IPS-NIHi7 (cell line): ENCODE data around the gene EDN3.

Source experiments
- DNase-seq: peaks from one replicate; pipeline ENCODE4 v3.0.0; 2012; ENCODE audit warnings: mixed read lengths; ENCODE audit errors: extremely low spot score

The EDN3 gene

DNA sequence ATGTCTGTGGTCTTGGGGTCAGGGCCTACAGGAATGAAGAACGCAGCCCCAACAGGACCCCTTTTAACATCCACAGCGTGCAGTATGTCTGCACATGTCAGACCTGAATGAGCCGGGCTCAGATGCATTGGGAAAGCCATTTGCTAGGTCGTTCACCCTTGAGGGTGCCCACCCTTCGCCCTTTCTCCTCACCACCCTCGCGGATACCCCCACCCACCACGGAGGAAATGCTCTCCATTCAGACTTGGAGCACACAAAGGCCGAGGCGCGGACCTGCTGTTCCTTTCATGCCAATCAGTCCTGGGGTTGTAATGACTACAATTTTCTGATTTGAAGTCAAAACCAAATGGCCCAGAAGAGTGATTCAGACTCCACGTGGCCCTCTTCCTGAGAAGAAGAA, 62.7 kb downstream of the EDN3 start:
- DNase-seq: no peak

- no peak for DNase-seq
Observed at GRCh38 chr20:59364611-59365010, 64.2 kb downstream of the EDN3 start.

DNA sequence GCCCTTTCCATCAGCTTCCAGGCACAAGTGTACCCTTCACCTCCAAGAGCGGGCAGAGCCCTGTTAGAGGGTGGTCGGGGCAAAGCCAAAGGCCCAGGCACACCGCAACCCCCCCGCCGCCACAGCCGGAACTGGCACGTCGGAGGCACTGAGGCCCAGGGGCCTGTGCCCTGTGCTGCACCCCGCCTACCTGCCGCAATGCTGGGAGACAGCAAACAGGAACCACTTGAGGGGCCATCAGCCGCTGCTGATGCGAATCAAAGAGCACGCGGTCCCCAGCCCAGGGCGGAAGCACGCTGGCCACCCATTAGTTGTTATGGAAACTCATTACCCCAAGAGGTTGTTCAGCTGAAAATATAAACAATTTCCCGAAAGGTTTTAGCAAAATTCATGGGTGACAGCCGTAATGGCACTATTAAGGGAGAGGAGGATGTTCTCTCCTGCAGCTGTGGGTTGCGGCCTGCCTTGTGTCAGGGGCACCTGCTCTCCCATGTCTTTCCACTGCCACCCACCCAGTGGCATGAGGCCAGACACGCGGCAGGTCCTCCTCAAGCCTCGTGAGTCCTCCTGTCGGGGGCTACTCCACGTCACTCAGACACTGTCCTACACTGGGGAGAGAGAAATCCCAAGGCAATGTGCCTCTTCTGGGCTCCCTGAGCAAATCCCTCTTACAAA, 65.3 kb downstream of the EDN3 start:
- no peak for DNase-seq

DNA sequence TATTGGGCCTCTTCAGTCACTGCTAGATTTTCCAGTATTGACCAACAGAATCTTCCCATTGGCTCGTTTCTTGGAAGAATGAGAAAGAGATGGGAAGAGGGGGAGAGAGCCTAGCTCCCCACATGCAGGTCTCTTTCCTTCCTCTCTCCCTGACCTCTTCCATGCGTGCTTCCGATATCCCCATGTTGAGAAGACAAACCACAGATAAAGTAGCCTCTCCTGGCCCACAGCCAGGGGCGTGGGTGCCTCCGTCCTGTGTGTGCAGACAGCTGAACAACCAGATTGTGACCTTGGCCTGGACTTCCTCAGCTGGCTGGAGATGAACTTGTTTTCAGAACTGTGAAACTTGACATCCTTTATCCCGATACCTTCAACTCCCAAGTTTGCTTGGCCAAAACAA, 71.0 kb downstream of the EDN3 start:
- no peak for DNase-seq

GRCh38 chr20:59374261-59374660, 73.8 kb downstream of the EDN3 start:
- no peak for DNase-seq

GRCh38 chr20:59375541-59375940, 75.1 kb downstream of the EDN3 start:
- no peak for DNase-seq
